ENCODE results near the gene HECW1.

HECW1 gene

GRCh38 chr7:43467846-43468245, 355.4 kb downstream of the HECW1 start:
- no peak for TF ChIP-seq CTCF (IDR thresholded peaks at IDR 0.05)
- Histone ChIP-seq H3K36me3 (no peaks in the 10 kb centered on the region), H3K27ac (no peak overlapping the region), H3K27me3 (no peaks in the 10 kb centered on the region), H3K4me3 (ENCODE audit: low read depth in 1 of 2, low read length in 1 of 2) (no peak overlapping the region), H3K9me3 (no peaks in the 10 kb centered on the region), H3K4me1 (ENCODE audit: control insufficient read depth in 1 of 2, insufficient read depth in 1 of 2, low read depth in 1 of 2, low read length in 1 of 2) (peaks cover 0 to under 1% of the 10 kb centered on the region in 2 experiments)

- TF ChIP-seq CTCF (IDR thresholded peaks at IDR 0.05): no peak
- Histone ChIP-seq H3K4me3 (ENCODE audit: low read depth in 1 of 2, low read length in 1 of 2) (no peak overlapping the region), H3K27ac (no peak overlapping the region), H3K9me3 (no peaks in the 10 kb centered on the region), H3K4me1 (ENCODE audit: control insufficient read depth in 1 of 2, insufficient read depth in 1 of 2, low read depth in 1 of 2, low read length in 1 of 2) (peaks cover 0 to 3% of the 10 kb centered on the region in 2 experiments), H3K27me3 (no peaks in the 10 kb centered on the region), H3K36me3 (no peaks in the 10 kb centered on the region)
Observed at GRCh38 chr7:43469051-43469450, 356.6 kb downstream of the HECW1 start.

DNA sequence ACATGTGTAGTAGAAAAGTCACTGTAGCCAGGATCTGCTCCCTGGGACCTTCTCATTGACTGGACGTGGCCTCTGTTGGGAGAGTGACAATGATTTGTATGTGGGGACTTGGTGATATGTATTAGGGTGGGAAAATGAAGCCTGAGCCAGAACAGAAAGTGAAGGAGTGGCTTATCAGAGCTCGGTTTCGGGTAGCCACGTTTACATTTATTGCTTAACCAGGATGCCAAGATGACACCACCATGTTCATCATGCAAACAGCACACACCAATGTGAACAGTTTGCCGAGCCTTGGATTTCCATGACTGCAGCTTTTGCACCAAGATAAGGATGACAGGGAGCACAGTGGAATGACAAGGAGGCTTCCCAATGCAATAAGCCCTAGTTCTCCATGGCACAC, 357.7 kb downstream of the HECW1 start:
- no peaks in the 10 kb centered on the region for H3K36me3 ChIP-seq
- H3K9me3 ChIP-seq: no peaks in the 10 kb centered on the region
- H3K27ac ChIP-seq: no peak overlapping the region
- H3K4me1 ChIP-seq (ENCODE audit: control insufficient read depth in 1 of 2, insufficient read depth in 1 of 2, low read depth in 1 of 2, low read length in 1 of 2): peaks cover 0 to 3% of the 10 kb centered on the region in 2 experiments
- no peak for TF ChIP-seq CTCF (IDR thresholded peaks at IDR 0.05)
- no peaks in the 10 kb centered on the region for H3K27me3 ChIP-seq
- no peak overlapping the region for H3K4me3 ChIP-seq (ENCODE audit: low read depth in 1 of 2, low read length in 1 of 2)

DNA sequence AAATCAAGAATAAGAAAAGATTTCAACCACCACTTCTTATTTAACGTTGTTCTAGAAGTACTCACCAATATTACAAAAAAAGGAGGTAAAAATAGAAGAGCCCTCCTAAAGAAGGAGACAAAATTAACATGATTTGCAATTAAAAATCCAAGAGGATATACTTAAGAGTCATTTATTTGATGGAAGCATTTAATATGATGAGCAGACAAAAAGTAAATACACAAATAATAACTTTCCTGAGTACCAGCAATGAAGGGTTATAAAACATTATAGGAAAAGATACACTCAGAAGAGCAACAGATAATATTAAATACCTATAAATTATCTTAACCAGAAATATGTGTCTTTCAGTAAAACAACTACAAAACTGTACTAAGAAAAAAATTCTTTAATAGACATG, 363.5 kb downstream of the HECW1 start:
- H3K9me3 ChIP-seq: no peaks in the 10 kb centered on the region
- H3K4me3 ChIP-seq (ENCODE audit: low read depth in 1 of 2, low read length in 1 of 2): no peak overlapping the region
- H3K4me1 ChIP-seq (ENCODE audit: control insufficient read depth in 1 of 2, insufficient read depth in 1 of 2, low read depth in 1 of 2, low read length in 1 of 2): peaks cover 0 to 3% of the 10 kb centered on the region in 2 experiments
- no peaks in the 10 kb centered on the region for H3K27me3 ChIP-seq
- TF ChIP-seq CTCF (IDR thresholded peaks at IDR 0.05): no peak
- H3K36me3 ChIP-seq: no peaks in the 10 kb centered on the region
- H3K27ac ChIP-seq: no peak overlapping the region

DNA sequence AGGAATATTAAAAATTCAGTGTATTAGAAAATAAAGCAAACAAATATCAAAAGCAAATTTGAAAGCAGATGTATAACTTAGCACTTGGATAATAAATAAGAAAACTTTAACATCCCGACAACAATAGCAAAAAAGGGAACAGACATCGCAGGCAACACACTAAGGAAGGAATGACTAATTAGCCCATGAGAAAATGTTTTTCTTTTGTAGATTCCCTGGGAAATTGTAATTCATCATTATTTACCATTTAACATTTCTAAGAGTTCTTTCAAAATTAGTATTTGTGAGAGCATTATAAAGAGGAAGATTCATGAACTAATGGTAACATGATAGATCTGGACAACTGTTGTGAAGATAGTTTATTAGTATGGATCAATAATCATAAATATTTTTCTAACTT, 364.4 kb downstream of the HECW1 start:
- H3K9me3 ChIP-seq: no peaks in the 10 kb centered on the region
- peaks cover 0 to 3% of the 10 kb centered on the region in 2 experiments for H3K4me1 ChIP-seq (ENCODE audit: control insufficient read depth in 1 of 2, insufficient read depth in 1 of 2, low read depth in 1 of 2, low read length in 1 of 2)
- H3K27me3 ChIP-seq: no peaks in the 10 kb centered on the region
- no peaks in the 10 kb centered on the region for H3K36me3 ChIP-seq
- no peak overlapping the region for H3K27ac ChIP-seq
- TF ChIP-seq CTCF (IDR thresholded peaks at IDR 0.05): no peak
- no peak overlapping the region for H3K4me3 ChIP-seq (ENCODE audit: low read depth in 1 of 2, low read length in 1 of 2)

GRCh38 chr7:43479042-43479441, 366.6 kb downstream of the HECW1 start:
- Histone ChIP-seq H3K36me3 (no peaks in the 10 kb centered on the region), H3K4me1 (ENCODE audit: control insufficient read depth in 1 of 2, insufficient read depth in 1 of 2, low read depth in 1 of 2, low read length in 1 of 2) (no peaks in the 10 kb centered on the region), H3K9me3 (no peaks in the 10 kb centered on the region), H3K27ac (no peak overlapping the region), H3K27me3 (no peaks in the 10 kb centered on the region), H3K4me3 (ENCODE audit: low read depth in 1 of 2, low read length in 1 of 2) (no peak overlapping the region)
- TF ChIP-seq CTCF (IDR thresholded peaks at IDR 0.05): no peak
